Lung (tissue), 12 donors: ENCODE data around the gene CDHR4. TPM values are rescaled to one million over a fixed set of nuclear protein-coding genes. Genes with fewer than 3 reads are reported as not detected.
"Not testable (repeated sequence)": the region's sequence is repeated elsewhere in the genome, so short reads cannot be mapped to it uniquely, and the experiment has no call there.

Experiments used
- ATAC-seq: fragments of 200-7000 bp; cut with Tn5 transposase; one replicate; pipeline ENCODE4 v1.9.1; 2020; ENCODE audit warnings: moderate number of reproducible peaks; ENCODE audit not compliant: insufficient read depth, low FRiP score
- DNase-seq, 3 donors: peaks; one replicate each; pipeline ENCODE4 v3.0.0-alpha.2; 2013 to 2017
- H3K27ac ChIP-seq, 2 donors: one replicate each; pipeline ENCODE4 v1.5.1; 2013; ENCODE audit warnings: mild to moderate bottlenecking in 2 of 2, moderate library complexity in 2 of 2, control low read depth in 1 of 2, inconsistent platforms in 1 of 2, low read depth in 1 of 2, low read length in 1 of 2
- H3K27me3 ChIP-seq, 3 donors: one replicate each; pipeline ENCODE4 v1.5.1; 2013; ENCODE audit warnings: low read length in 2 of 3; ENCODE audit not compliant: control insufficient read depth in 3 of 3, insufficient read depth in 3 of 3
- H3K36me3 ChIP-seq, 4 donors: one replicate each; pipeline ENCODE4 v1.5.1; 2013; ENCODE audit warnings: low read length in 4 of 4, mild to moderate bottlenecking in 1 of 4, moderate library complexity in 1 of 4; ENCODE audit not compliant: control insufficient read depth in 4 of 4, insufficient read depth in 4 of 4
- H3K4me1 ChIP-seq, 5 donors: one replicate each; pipeline ENCODE4 v1.5.1; 2013; ENCODE audit warnings: low read length in 5 of 5, mild to moderate bottlenecking in 2 of 5, moderate library complexity in 1 of 5; ENCODE audit not compliant: control insufficient read depth in 5 of 5, insufficient read depth in 5 of 5
- H3K4me3 ChIP-seq: one replicate; pipeline ENCODE4 v1.5.1; 2013; ENCODE audit warnings: mild to moderate bottlenecking, control low read depth, moderate library complexity
- H3K9ac ChIP-seq, 2 donors: one replicate each; pipeline ENCODE4 v1.5.1; 2013; ENCODE audit warnings: low read length in 2 of 2, control low read depth in 1 of 2; ENCODE audit not compliant: insufficient read depth in 1 of 2
- H3K9me3 ChIP-seq, 4 donors: one replicate each; pipeline ENCODE4 v1.5.1; 2013; ENCODE audit warnings: low read length in 3 of 4, mild to moderate bottlenecking in 1 of 4, moderate library complexity in 1 of 4; ENCODE audit not compliant: control insufficient read depth in 4 of 4, insufficient read depth in 3 of 4
- CTCF ChIP-seq: IDR thresholded peaks from 2 replicates; pipeline ENCODE4 v1.5.1; 2012; ENCODE audit warnings: mild to moderate bottlenecking; ENCODE audit errors: control extremely low read depth, extremely low read depth
- WGBS, 2 donors: extraction: QIAGEN DNeasy Blood & Tissue Kit; methylation state at CpG; one replicate each; pipeline ENCODE4 v1.1.7; 2013; 5-methylcytosine and 5-hydroxymethylcytosine counted together
- polyA plus RNA-seq, 2 donors: library from polyadenylated mRNA; stranded (reverse); fragments of 200-250 nt; gene quantifications; one replicate each; pipeline ENCODE4 v1.2.1, GENCODE V29; 2013
- total RNA-seq, 2 donors: library from RNA; depleted of rRNA in 1 of 2; stranded (reverse); fragments of >200 nt in 1 of 2; gene quantifications; one replicate each; pipeline ENCODE4 v1.2.1, GENCODE V29; 2014 to 2021
- donor health status: control.
- donor health status: control.
- donor health status: Bipolar disorder and iron deficiency.
- donor health status: healthy.
- donor health status: DM: yes; HTN: yes; CAD: no.

CDHR4 gene
- total and polyA plus RNA-seq, 4 donors: 6.3 to 27.0 (median 8.8) TPM

GRCh38 chr3:49754536-49754935 is 45.1 kb downstream of the CDHR4 start:
- TF ChIP-seq CTCF: no peak
- no peaks in the 10 kb centered on the region for H3K9me3 ChIP-seq
- H3K27me3 ChIP-seq: no peaks in the 10 kb centered on the region
- H3K36me3 ChIP-seq: peaks cover 0 to 4% (median 0%) of the 10 kb centered on the region in 4 donors
- H3K4me3 ChIP-seq: no peak overlapping the region
- H3K9ac ChIP-seq: no peak overlapping the region
- H3K4me1 ChIP-seq: peaks cover 0 to 7% (median 2%) of the 10 kb centered on the region in 5 donors
- WGBS, 2 donors: 96 to 97% methylated on average over 1 of the region's 1 CpG
- DNase-seq: no peak
- H3K27ac ChIP-seq: no peak overlapping the region
- ATAC-seq: no peak

DNA sequence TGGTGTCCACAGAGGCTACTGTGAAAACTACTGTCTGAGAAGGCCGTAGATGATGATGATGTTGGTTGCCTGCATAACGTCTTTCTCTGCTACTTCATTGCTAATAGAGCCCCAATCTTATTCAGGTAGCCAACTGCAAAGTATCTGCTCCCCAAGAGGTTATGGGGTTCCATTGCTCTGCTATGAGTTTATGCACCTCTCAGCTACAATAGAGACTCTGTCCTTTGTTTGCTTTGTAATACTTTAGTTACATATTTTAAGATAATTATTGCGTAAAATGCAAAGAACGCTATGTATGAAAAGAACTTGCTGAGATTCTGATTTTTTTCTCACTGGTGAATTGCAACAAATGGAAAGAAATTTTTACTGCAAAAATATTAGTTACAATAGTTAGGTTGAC is 48.2 kb downstream of the CDHR4 start:
- H3K4me3 ChIP-seq: no peak overlapping the region
- no peaks in the 10 kb centered on the region for H3K27me3 ChIP-seq
- H3K9ac ChIP-seq: no peak overlapping the region
- WGBS, 2 donors: 72 to 75% methylated on average over 4 of the region's 4 CpGs
- H3K36me3 ChIP-seq: peaks cover 0 to 13% (median 10%) of the 10 kb centered on the region in 4 donors
- peaks cover 0 to 8% (median 2%) of the 10 kb centered on the region in 5 donors for H3K4me1 ChIP-seq
- ATAC-seq (no peak), DNase-seq (peak in 2 of 3 donors; percentile 2 to 17)
- TF ChIP-seq CTCF: no peak
- no peaks in the 10 kb centered on the region for H3K9me3 ChIP-seq
- H3K27ac ChIP-seq: no peak overlapping the region

GRCh38 chr3:49750056-49750455 is 49.6 kb downstream of the CDHR4 start:
- no peak for DNase-seq
- Histone ChIP-seq H3K4me3 (no peak overlapping the region), H3K36me3 (peaks cover 0 to 16% (median 10%) of the 10 kb centered on the region in 4 donors), H3K4me1 (peaks cover 0 to 8% (median 2%) of the 10 kb centered on the region in 5 donors), H3K27me3 (no peaks in the 10 kb centered on the region), H3K9me3 (no peaks in the 10 kb centered on the region), H3K9ac (no peak overlapping the region), H3K27ac (no peak overlapping the region)
- no peak for ATAC-seq
- WGBS, 2 donors: 95 to 96% methylated on average over 4 of the region's 4 CpGs
- no peak for TF ChIP-seq CTCF

DNA sequence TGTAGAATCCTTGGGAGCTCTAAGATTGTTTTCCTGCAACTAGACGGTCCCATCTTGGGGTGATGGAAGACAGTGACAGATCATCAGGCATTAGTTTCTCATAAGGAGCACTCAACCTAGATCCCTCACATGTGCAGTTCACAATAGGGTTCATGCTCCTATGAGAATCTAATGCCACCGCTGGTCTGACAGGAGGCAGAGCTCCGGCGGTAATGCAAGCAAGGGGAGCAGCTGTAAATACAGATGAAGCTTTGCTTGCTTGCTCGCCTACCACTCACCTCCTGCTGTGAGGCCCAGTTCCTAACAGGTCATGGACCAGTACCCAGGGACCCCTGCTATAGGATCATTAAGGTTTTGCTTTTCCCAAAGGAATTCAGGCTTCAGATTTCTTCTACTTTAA is 50.8 kb downstream of the CDHR4 start:
- not testable (repeated sequence) for ATAC-seq, H3K9me3 ChIP-seq, DNase-seq, H3K27me3 ChIP-seq, H3K27ac ChIP-seq, H3K4me3 ChIP-seq, H3K4me1 ChIP-seq, H3K9ac ChIP-seq
- 91 to 97% methylated on average over 5 of the region's 5 CpGs for WGBS, 2 donors
- H3K36me3 ChIP-seq: peaks cover 0 to 16% (median 10%) of the 10 kb centered on the region in 4 donors
